MM.1S (cell line): ENCODE results near the gene TOLLIP.

Experiments used
- DNase-seq: peaks from one replicate; pipeline ENCODE4 v3.0.0-alpha.2; 2015
- H2AFZ ChIP-seq: fragments of 300-600 bp; sonication (generic); 2 replicates; pipeline ENCODE4 v1.6.0; 2016; ENCODE audit warnings: antibody characterized with exemption, low read length
- H3F3A ChIP-seq: fragments of 300-600 bp; sonication (generic); 2 replicates; pipeline ENCODE4 v1.6.1; 2016; ENCODE audit warnings: mild to moderate bottlenecking, antibody characterized with exemption, low read length, moderate library complexity, mixed read lengths; ENCODE audit not compliant: insufficient read depth
- H3K27ac ChIP-seq: fragments of 300-600 bp; sonication (generic); 2 replicates; pipeline ENCODE4 v1.5.1; 2016; ENCODE audit warnings: mild to moderate bottlenecking, low read length
- H3K27me3 ChIP-seq: fragments of 300-600 bp; sonication (generic); replicated peaks from 2 replicates; pipeline ENCODE4 v1.6.0; 2016; ENCODE audit warnings: low read length; ENCODE audit not compliant: insufficient read depth
- H3K36me3 ChIP-seq: fragments of 300-600 bp; sonication (generic); replicated peaks from 2 replicates; pipeline ENCODE4 v1.6.1; 2016; ENCODE audit warnings: mild to moderate bottlenecking, low read length, mixed read lengths; ENCODE audit not compliant: insufficient read depth
- H3K4me1 ChIP-seq: fragments of 300-600 bp; sonication (generic); 2 replicates; pipeline ENCODE4 v1.6.1; 2016; ENCODE audit warnings: low read length, mixed read lengths
- H3K4me2 ChIP-seq: fragments of 300-600 bp; sonication (generic); 2 replicates; pipeline ENCODE4 v1.6.0; 2016; ENCODE audit warnings: low read depth, low read length
- H3K4me3 ChIP-seq: fragments of 300-600 bp; sonication (generic); 2 replicates; pipeline ENCODE4 v1.5.1; 2016; ENCODE audit warnings: low read length, mixed read lengths
- H3K79me2 ChIP-seq: fragments of 300-600 bp; sonication (generic); 2 replicates; pipeline ENCODE4 v1.6.1; 2016; ENCODE audit warnings: mixed run types, low read length, mixed read lengths
- H3K9ac ChIP-seq: fragments of 300-600 bp; sonication (generic); 2 replicates; pipeline ENCODE4 v1.6.1; 2016; ENCODE audit warnings: low read length, mixed read lengths
- H3K9me2 ChIP-seq: fragments of 300-600 bp; sonication (generic); replicated peaks from 2 replicates; pipeline ENCODE4 v1.6.1; 2016; ENCODE audit warnings: mild to moderate bottlenecking, low read length, mixed read lengths; ENCODE audit not compliant: insufficient read depth
- H3K9me3 ChIP-seq: fragments of 300-600 bp; sonication (generic); replicated peaks from 2 replicates; pipeline ENCODE4 v1.6.1; 2016; ENCODE audit warnings: mild to moderate bottlenecking, low read length, mixed read lengths; ENCODE audit not compliant: insufficient read depth
- H4K20me1 ChIP-seq: fragments of 300-600 bp; sonication (generic); 2 replicates; pipeline ENCODE4 v1.6.1; 2016; ENCODE audit warnings: mild to moderate bottlenecking, low read length, moderate library complexity, mixed read lengths; ENCODE audit not compliant: insufficient read depth
- EZH2 ChIP-seq: fragments of 300-600 bp; sonication (generic); optimal IDR thresholded peaks from 2 replicates; pipeline ENCODE3; 2017; ENCODE audit warnings: low read depth, mild to moderate bottlenecking, antibody characterized with exemption, low read length, mixed read lengths
- EZH2phosphoT487 ChIP-seq: fragments of 300-600 bp; sonication (generic); IDR thresholded peaks from 2 replicates; pipeline ENCODE4 v1.6.1; 2018; ENCODE audit warnings: antibody characterized with exemption, low read length
- TF ChIP-seq, protein P1 (sequence below): fragments of 300-600 bp; sonication (generic); IDR thresholded peaks from 2 replicates; pipeline ENCODE4 v1.5.1; 2016; ENCODE audit warnings: antibody characterized with exemption, low read length, mixed read lengths

The TOLLIP gene

DNA sequence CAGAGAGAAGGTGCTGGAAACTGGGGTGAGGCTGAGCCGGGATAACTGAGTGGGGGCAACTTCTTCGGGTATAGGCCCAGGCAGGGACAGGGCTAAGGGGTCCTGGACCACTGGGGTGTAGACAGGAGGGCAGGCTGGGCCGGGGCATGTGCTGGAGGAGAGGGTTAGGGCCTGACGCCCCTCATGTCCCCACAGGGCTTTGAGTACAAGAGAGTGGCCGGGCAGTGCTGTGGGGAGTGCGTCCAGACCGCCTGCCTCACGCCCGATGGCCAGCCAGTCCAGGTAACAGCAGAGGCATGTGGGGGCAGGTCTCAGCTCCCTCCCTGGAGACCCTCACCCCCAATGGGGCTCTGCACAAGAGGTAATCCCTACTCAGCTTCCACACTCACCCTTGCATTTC is 49.9 kb downstream of the TOLLIP start:
- no peaks in the 10 kb centered on the region for H3K9me3 ChIP-seq
- no peaks in the 10 kb centered on the region for H3K9me2 ChIP-seq
- H2AFZ ChIP-seq, result no peak overlapping the region
- H3K27ac ChIP-seq, result no peak overlapping the region
- peaks cover 7% of the 10 kb centered on the region; the same call in 1 of the 2 replicates for H3K4me1 ChIP-seq
- no peaks in the 10 kb centered on the region for H3F3A ChIP-seq
- no peak overlapping the region for H3K9ac ChIP-seq
- no peak overlapping the region for H3K4me3 ChIP-seq
- H4K20me1 ChIP-seq, result no peaks in the 10 kb centered on the region
- no peak for DNase-seq
- no peak overlapping the region for H3K4me2 ChIP-seq
- H3K36me3 ChIP-seq, result no peaks in the 10 kb centered on the region
- TF ChIP-seq EZH2phosphoT487 (no peak), EZH2 (no peak)
- TF ChIP-seq, protein P1, sequence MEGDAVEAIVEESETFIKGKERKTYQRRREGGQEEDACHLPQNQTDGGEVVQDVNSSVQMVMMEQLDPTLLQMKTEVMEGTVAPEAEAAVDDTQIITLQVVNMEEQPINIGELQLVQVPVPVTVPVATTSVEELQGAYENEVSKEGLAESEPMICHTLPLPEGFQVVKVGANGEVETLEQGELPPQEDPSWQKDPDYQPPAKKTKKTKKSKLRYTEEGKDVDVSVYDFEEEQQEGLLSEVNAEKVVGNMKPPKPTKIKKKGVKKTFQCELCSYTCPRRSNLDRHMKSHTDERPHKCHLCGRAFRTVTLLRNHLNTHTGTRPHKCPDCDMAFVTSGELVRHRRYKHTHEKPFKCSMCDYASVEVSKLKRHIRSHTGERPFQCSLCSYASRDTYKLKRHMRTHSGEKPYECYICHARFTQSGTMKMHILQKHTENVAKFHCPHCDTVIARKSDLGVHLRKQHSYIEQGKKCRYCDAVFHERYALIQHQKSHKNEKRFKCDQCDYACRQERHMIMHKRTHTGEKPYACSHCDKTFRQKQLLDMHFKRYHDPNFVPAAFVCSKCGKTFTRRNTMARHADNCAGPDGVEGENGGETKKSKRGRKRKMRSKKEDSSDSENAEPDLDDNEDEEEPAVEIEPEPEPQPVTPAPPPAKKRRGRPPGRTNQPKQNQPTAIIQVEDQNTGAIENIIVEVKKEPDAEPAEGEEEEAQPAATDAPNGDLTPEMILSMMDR, result no peak
- H3K79me2 ChIP-seq, result no peaks in the 10 kb centered on the region
- 0 out of 2 replicates have a peak, but pooled peaks cover 7% of the 10 kb centered on the region for H3K27me3 ChIP-seq

DNA sequence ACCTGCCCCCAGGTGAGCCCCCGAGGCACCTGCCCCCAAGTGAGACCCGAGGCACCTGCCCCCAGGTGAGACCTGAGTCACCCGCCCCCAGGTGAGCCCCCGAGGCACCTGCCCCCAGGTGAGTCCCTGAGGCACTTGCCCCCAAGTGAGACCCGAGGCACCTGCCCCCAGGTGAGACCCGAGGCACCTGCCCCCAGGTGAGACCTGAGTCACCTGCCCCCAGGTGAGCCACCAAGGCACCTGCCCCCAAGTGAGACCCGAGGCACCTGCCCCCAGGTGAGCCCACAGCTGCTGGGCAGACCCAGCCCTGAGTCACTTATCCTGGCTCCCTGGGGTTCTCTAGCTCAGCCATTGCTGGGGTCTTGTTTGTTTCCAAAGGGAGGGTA is 50.4 kb downstream of the TOLLIP start:
- Histone ChIP-seq H3K79me2 (no peaks in the 10 kb centered on the region), H3K27me3 (peaks cover 11% of the 10 kb centered on the region), H3K9me2 (no peaks in the 10 kb centered on the region), H3F3A (no peaks in the 10 kb centered on the region), H3K9me3 (no peaks in the 10 kb centered on the region), H2AFZ (no peak overlapping the region), H3K36me3 (no peaks in the 10 kb centered on the region), H4K20me1 (no peaks in the 10 kb centered on the region), H3K4me3 (no peak overlapping the region), H3K4me1 (peaks cover 7% of the 10 kb centered on the region; the same call in 1 of the 2 replicates), H3K9ac (no peak overlapping the region), H3K27ac (no peak overlapping the region), H3K4me2 (no peak overlapping the region)
- DNase-seq, result no peak
- TF ChIP-seq EZH2 (no peak), EZH2phosphoT487 (no peak)
- TF ChIP-seq, protein P1, result no peak

DNA sequence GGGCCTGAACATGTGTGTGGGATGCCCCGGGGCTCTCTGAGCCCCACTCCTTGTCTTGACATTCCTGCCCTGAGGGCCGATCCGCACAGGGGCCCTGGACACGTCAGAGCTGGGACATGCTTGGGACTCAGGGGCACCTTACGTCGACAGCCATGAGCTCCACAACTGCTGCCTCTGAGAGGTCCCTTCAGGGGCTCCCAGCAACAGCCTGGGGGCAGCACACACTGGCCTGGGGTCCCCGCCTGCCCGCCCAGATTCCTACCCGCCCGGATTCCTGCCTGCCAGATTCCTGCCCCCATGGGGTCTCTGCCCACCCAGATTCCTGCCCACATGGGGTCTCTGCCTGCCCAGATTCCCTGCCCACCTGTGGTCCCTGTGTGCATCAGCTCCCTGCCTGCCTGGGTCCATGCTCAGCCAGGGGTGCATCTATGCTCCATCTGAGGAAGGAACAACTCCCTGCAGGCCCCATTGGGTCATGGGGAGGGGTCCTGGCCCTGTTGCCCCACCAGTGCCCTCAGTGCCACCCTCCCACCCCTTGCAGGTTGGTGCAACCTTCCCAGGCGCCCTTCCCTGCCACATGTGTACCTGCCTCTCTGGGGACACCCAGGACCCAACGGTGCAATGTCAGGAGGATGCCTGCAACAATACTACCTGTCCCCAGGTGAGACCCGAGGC is 50.9 kb downstream of the TOLLIP start:
- TF ChIP-seq EZH2phosphoT487 (no peak), EZH2 (no peak)
- TF ChIP-seq, protein P1, result no peak
- Histone ChIP-seq H3K4me3 (no peak overlapping the region), H3K9me3 (no peaks in the 10 kb centered on the region), H3F3A (no peaks in the 10 kb centered on the region), H4K20me1 (no peaks in the 10 kb centered on the region), H3K36me3 (no peaks in the 10 kb centered on the region), H3K27ac (no peak overlapping the region), H3K27me3 (peaks cover 15% of the 10 kb centered on the region), H3K4me1 (peaks cover 7% of the 10 kb centered on the region; the same call in 1 of the 2 replicates), H3K9ac (no peak overlapping the region), H2AFZ (no peak overlapping the region), H3K4me2 (no peak overlapping the region), H3K79me2 (no peaks in the 10 kb centered on the region), H3K9me2 (no peaks in the 10 kb centered on the region)
- no peak for DNase-seq
